Measurements from ENCODE around the gene CELF2.

- TF ChIP-seq CTCF (conservative IDR thresholded peaks at IDR 0.05) (no peak), ZFX (IDR thresholded peaks at IDR 0.05) (no peak)
These were observed 17.1 kb downstream of the CELF2 start for GRCh38 chr10:11034762-11035161.
